NCI-H2171 (cell line): Measurements from ENCODE around the gene PAQR8.

Source experiments
- DNase-seq: peaks from one replicate; lab custom pipeline; 2025; lab: John Stamatoyannopoulos, UW

PAQR8 gene

GRCh38 chr6:52361945-52362442, at the start of gene PAQR8:
TSS of gene PAQR8 (plus strand) at chr6:52362151. CDS start at chr6:52403214, 41,063 bp downstream.
- DNase-seq: peak; percentile 68

- no peak for DNase-seq
Measured at GRCh38 chr6:52312461-52312860, 49.5 kb upstream of the PAQR8 start.

- DNase-seq: no peak
Measured at GRCh38 chr6:52314752-52315151, 47.2 kb upstream of the PAQR8 start.

- DNase-seq: no peak
Measured at GRCh38 chr6:52317211-52317610, 44.7 kb upstream of the PAQR8 start.

GRCh38 chr6:52317841-52318581, 43.9 kb upstream of the PAQR8 start:
- DNase-seq: no peak

GRCh38 chr6:52324189-52324588, 37.8 kb upstream of the PAQR8 start:
- no peak for DNase-seq

GRCh38 chr6:52325695-52326471, 36.1 kb upstream of the PAQR8 start:
- no peak for DNase-seq

- no peak for DNase-seq
Measured at GRCh38 chr6:52326540-52327364, 35.2 kb upstream of the PAQR8 start.

- no peak for DNase-seq
Measured at GRCh38 chr6:52328303-52328662, 33.7 kb upstream of the PAQR8 start.

GRCh38 chr6:52328729-52329128, 33.2 kb upstream of the PAQR8 start:
- DNase-seq: no peak

- DNase-seq: no peak
Measured at GRCh38 chr6:52330470-52330869, 31.5 kb upstream of the PAQR8 start.

- no peak for DNase-seq
Measured at GRCh38 chr6:52331793-52332457, 30.0 kb upstream of the PAQR8 start.

- no peak for DNase-seq
Measured at GRCh38 chr6:52333840-52334200, 28.1 kb upstream of the PAQR8 start.

GRCh38 chr6:52335576-52335975, 26.4 kb upstream of the PAQR8 start:
- DNase-seq: no peak

GRCh38 chr6:52336919-52337561, 24.9 kb upstream of the PAQR8 start:
- DNase-seq: no peak

- no peak for DNase-seq
Measured at GRCh38 chr6:52337633-52338290, 24.2 kb upstream of the PAQR8 start.

- no peak for DNase-seq
Measured at GRCh38 chr6:52340603-52340880, 21.4 kb upstream of the PAQR8 start.

- no peak for DNase-seq
Measured at GRCh38 chr6:52341561-52342260, 20.2 kb upstream of the PAQR8 start.

GRCh38 chr6:52345311-52345710, 16.6 kb upstream of the PAQR8 start:
- no peak for DNase-seq

GRCh38 chr6:52346503-52346902, 15.4 kb upstream of the PAQR8 start:
- peak; percentile 8 for DNase-seq

GRCh38 chr6:52347818-52348217, 14.1 kb upstream of the PAQR8 start:
- DNase-seq: no peak
